ENCODE measurements around the gene TBC1D5. TPM values are rescaled to one million over a fixed set of nuclear protein-coding genes. Genes with fewer than 3 reads are reported as not detected.

The TBC1D5 gene
- total and polyA plus RNA-seq, 2 donors (not counting 1 experiment from before 2014, with no cell fraction given), result 22.6 to 111 TPM

DNA sequence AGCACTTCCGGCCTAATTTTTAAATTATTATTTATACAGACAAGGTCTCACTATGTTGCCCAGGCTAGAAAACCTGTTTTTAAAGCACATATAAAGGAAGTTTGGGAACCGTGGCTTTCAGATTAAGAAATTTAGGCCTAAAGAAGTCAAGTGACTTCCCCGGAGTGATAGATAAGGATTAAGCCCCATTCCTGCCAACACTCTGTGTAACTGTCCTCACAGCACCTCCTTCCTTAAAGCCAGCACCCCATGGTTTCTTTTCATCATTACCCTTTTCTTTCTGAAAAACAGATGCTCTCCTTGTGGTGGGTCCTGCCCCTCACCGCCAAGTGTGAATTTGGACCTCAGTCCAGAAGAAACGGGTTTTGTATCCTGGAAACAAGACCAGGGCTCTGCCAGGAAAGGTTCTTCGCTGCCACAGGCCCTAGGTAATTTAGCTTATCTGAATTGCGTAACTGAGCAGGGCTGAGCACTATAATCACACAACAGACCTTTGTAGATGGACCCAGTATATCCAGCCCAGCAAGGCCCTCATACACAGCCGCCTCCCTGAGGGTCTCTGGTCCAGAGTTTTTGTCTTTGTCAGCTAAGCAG lies 626.3 kb downstream of the TBC1D5 start:
- no peak overlapping the region for H3K27ac ChIP-seq (ENCODE audit: low read length in 2 of 2)
- no peak overlapping the region for H3K9ac ChIP-seq (ENCODE audit: low read length)
- no peak overlapping the region for H3K4me3 ChIP-seq (ENCODE audit: control extremely low read depth in 1 of 5, extremely low read depth in 1 of 5, insufficient read depth in 1 of 5, low read depth in 2 of 5, low read length in 4 of 5)
- H3K27me3 ChIP-seq (replicated peaks in 1 of 4; ENCODE audit: control extremely low read depth in 1 of 4, control insufficient read depth in 3 of 4, insufficient read depth in 4 of 4, low read length in 3 of 4), result no peaks in the 10 kb centered on the region
- no peak overlapping the region for H3K4me2 ChIP-seq (replicated peaks; ENCODE audit: low read depth, low read length, poor library complexity, severe bottlenecking)
- H3K27me3 Mint-ChIP-seq, result no peaks in the 10 kb centered on the region
- ATAC-seq (ENCODE audit: low read depth) (no peak), DNase-seq (no peak)
- no peaks in the 10 kb centered on the region for H3K36me3 ChIP-seq (replicated peaks in 1 of 2; ENCODE audit: control extremely low read depth in 1 of 2, control insufficient read depth in 1 of 2, extremely low read depth in 1 of 2, insufficient read depth in 2 of 2, low read length in 1 of 2)
- H3K27ac Mint-ChIP-seq, result no peak overlapping the region
- peaks cover 1 to 3% of the 10 kb centered on the region in 2 donors for H3K4me1 ChIP-seq (ENCODE audit: control insufficient read depth in 2 of 2, insufficient read depth in 2 of 2, low read length in 2 of 2)
- no peaks in the 10 kb centered on the region for H3K79me2 ChIP-seq (ENCODE audit: control insufficient read depth, insufficient read depth, low read length)
- H4K20me1 ChIP-seq (ENCODE audit: control insufficient read depth, insufficient read depth, low read length, poor library complexity, severe bottlenecking), result no peaks in the 10 kb centered on the region
- peaks cover 0 to 10% (median 6%) of the 10 kb centered on the region in 3 donors for H3K9me3 ChIP-seq (ENCODE audit: control extremely low read depth in 1 of 3, control insufficient read depth in 2 of 3, insufficient read depth in 1 of 3, low read length in 2 of 3)
- intact Hi-C loops (cut with micrococcal nuclease), result no loop called here
- ChIA-PET POLR2A (no interaction called here), CTCF (no interaction called here)
- no peak overlapping the region for H3K4me3 Mint-ChIP-seq
- WGBS (ENCODE audit: insufficient coverage), result 96% methylated on average over 6 of the region's 8 CpGs
- no peak for TF ChIP-seq EZH2 (IDR thresholded peaks at IDR 0.05; ENCODE audit: borderline replicate concordance, insufficient read depth, low read depth, low read length, poor library complexity, severe bottlenecking)
- TF ChIP-seq, protein P1, sequence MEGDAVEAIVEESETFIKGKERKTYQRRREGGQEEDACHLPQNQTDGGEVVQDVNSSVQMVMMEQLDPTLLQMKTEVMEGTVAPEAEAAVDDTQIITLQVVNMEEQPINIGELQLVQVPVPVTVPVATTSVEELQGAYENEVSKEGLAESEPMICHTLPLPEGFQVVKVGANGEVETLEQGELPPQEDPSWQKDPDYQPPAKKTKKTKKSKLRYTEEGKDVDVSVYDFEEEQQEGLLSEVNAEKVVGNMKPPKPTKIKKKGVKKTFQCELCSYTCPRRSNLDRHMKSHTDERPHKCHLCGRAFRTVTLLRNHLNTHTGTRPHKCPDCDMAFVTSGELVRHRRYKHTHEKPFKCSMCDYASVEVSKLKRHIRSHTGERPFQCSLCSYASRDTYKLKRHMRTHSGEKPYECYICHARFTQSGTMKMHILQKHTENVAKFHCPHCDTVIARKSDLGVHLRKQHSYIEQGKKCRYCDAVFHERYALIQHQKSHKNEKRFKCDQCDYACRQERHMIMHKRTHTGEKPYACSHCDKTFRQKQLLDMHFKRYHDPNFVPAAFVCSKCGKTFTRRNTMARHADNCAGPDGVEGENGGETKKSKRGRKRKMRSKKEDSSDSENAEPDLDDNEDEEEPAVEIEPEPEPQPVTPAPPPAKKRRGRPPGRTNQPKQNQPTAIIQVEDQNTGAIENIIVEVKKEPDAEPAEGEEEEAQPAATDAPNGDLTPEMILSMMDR (IDR thresholded peaks at IDR 0.05), result no peak
- no peak overlapping the region for H2AFZ ChIP-seq (ENCODE audit: insufficient read depth, low read depth, low read length, poor library complexity, severe bottlenecking)
- H3K9me3 Mint-ChIP-seq (ENCODE audit: insufficient read depth), result peaks cover 9% of the 10 kb centered on the region
- H3K4me1 Mint-ChIP-seq, result peaks cover 5% of the 10 kb centered on the region

DNA sequence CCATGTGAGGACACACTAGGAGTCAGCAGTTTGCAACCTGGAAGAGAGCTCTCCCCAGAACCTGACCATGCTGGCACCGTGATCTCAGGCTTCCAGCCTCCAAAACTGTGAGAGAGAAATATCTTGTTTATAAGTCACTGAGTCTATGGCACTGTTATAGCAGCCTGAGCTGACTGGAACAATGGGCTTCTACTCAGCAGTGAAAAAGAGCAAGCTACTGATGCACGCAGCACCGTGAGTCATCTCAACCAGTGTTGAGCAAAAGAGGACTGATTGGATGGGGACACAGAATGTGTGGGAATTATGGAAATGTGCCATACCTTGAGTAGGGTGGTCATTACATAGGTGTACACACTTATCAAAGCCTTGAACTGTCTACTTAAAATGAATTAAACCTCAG lies 627.2 kb downstream of the TBC1D5 start:
- H3K79me2 ChIP-seq (ENCODE audit: control insufficient read depth, insufficient read depth, low read length), result no peaks in the 10 kb centered on the region
- no peak for ATAC-seq (ENCODE audit: low read depth)
- CTCF ChIA-PET, result no interaction called here

More for the DNA sequence above, 627.2 kb downstream of the TBC1D5 start:
- H3K27ac Mint-ChIP-seq, result no peak overlapping the region
- Histone ChIP-seq H3K4me2 (replicated peaks; ENCODE audit: low read depth, low read length, poor library complexity, severe bottlenecking) (no peak overlapping the region), H4K20me1 (ENCODE audit: control insufficient read depth, insufficient read depth, low read length, poor library complexity, severe bottlenecking) (no peaks in the 10 kb centered on the region), H3K27me3 (replicated peaks in 1 of 4; ENCODE audit: control extremely low read depth in 1 of 4, control insufficient read depth in 3 of 4, insufficient read depth in 4 of 4, low read length in 3 of 4) (no peaks in the 10 kb centered on the region), H3K4me1 (ENCODE audit: control insufficient read depth in 2 of 2, insufficient read depth in 2 of 2, low read length in 2 of 2) (peaks cover 8 to 11% of the 10 kb centered on the region in 2 donors), H3K9me3 (ENCODE audit: control extremely low read depth in 1 of 3, control insufficient read depth in 2 of 3, insufficient read depth in 1 of 3, low read length in 2 of 3) (peaks cover 0 to 10% (median 6%) of the 10 kb centered on the region in 3 donors), H2AFZ (ENCODE audit: insufficient read depth, low read depth, low read length, poor library complexity, severe bottlenecking) (no peak overlapping the region), H3K27ac (ENCODE audit: low read length in 2 of 2) (no peak overlapping the region), H3K9ac (ENCODE audit: low read length) (no peak overlapping the region), H3K4me3 (ENCODE audit: control extremely low read depth in 1 of 5, extremely low read depth in 1 of 5, insufficient read depth in 1 of 5, low read depth in 2 of 5, low read length in 4 of 5) (no peak overlapping the region), H3K36me3 (replicated peaks in 1 of 2; ENCODE audit: control extremely low read depth in 1 of 2, control insufficient read depth in 1 of 2, extremely low read depth in 1 of 2, insufficient read depth in 2 of 2, low read length in 1 of 2) (no peaks in the 10 kb centered on the region)
- WGBS (ENCODE audit: insufficient coverage), result 92% methylated on average over 3 of the region's 3 CpGs
- DNase-seq, result no peak
- TF ChIP-seq, protein P1 (IDR thresholded peaks at IDR 0.05), result no peak
- TF ChIP-seq EZH2 (IDR thresholded peaks at IDR 0.05; ENCODE audit: borderline replicate concordance, insufficient read depth, low read depth, low read length, poor library complexity, severe bottlenecking), result no peak
- POLR2A ChIA-PET, result no interaction called here
- H3K27me3 Mint-ChIP-seq, result no peaks in the 10 kb centered on the region
- no peak overlapping the region for H3K4me3 Mint-ChIP-seq
- H3K4me1 Mint-ChIP-seq, result peaks cover 12% of the 10 kb centered on the region
- intact Hi-C loops (cut with micrococcal nuclease), result no loop called here
- peaks cover 9% of the 10 kb centered on the region for H3K9me3 Mint-ChIP-seq (ENCODE audit: insufficient read depth)

Measured in B cell (primary cell).